Breast epithelium (tissue), 4 donors: ENCODE measurements around the gene PCSK2. TPM values are rescaled to one million over a fixed set of nuclear protein-coding genes. Genes with fewer than 3 reads are reported as not detected.

Source experiments
- DNase-seq, 2 donors: peaks; one replicate each; pipeline ENCODE4 v3.0.0-alpha.2; 2019; ENCODE audit warnings: low spot score in 2 of 2
- H3K27ac ChIP-seq, 2 donors: fragments of 200-600 bp; sonication (generic) in 1 of 2; one replicate each; pipeline ENCODE4 v1.5.1; 2016 to 2019; ENCODE audit warnings: mild to moderate bottlenecking in 1 of 2
- H3K27me3 ChIP-seq, 2 donors: fragments of 200-600 bp; sonication (generic) in 1 of 2; one replicate each; pipeline versions ENCODE4 v1.5.1 to v1.6.0; 2017 to 2019; ENCODE audit warnings: control low read depth in 1 of 2, mild to moderate bottlenecking in 1 of 2
- H3K36me3 ChIP-seq: fragments of 200-600 bp; one replicate; pipeline ENCODE4 v1.5.1; 2019
- H3K4me1 ChIP-seq, 2 donors: fragments of 200-600 bp; sonication (generic); one replicate each; pipeline ENCODE4 v1.5.1; 2016 to 2019; ENCODE audit warnings: control low read depth in 1 of 2
- H3K4me3 ChIP-seq, 3 donors: fragments of 200-600 bp; sonication (generic); 1 replicate in 2 of 3; 2 replicates in 1 of 3; pipeline ENCODE4 v1.5.1; 2016 to 2019; ENCODE audit warnings: mild to moderate bottlenecking in 3 of 3, moderate library complexity in 2 of 3
- H3K9me3 ChIP-seq, 2 donors: fragments of 200-600 bp; sonication (generic) in 1 of 2; one replicate each; pipeline ENCODE4 v1.5.1; 2016 to 2019; ENCODE audit warnings: control low read depth in 1 of 2
- CTCF ChIP-seq, 3 donors: fragments of 450-650 bp; IDR thresholded peaks; one replicate each; pipeline ENCODE4 v1.5.1; 2016 to 2017; ENCODE audit warnings: antibody characterized with exemption in 3 of 3, mild to moderate bottlenecking in 3 of 3, moderate library complexity in 3 of 3
- POLR2A ChIP-seq: fragments of 450-650 bp; IDR thresholded peaks from one replicate; pipeline ENCODE4 v1.6.1; 2016; ENCODE audit warnings: antibody characterized with exemption, mild to moderate bottlenecking, moderate library complexity
- POLR2AphosphoS5 ChIP-seq, 3 donors: sonication (generic); formaldehyde crosslinking; IDR thresholded peaks; one replicate each; pipeline ENCODE4 v1.6.1; 2017; ENCODE audit warnings: antibody characterized with exemption in 3 of 3
- intact Hi-C: fragments of 100-400 bp; cut with DNase I; formaldehyde crosslinking; loops from one replicate; pipeline ENCODE4 v1.15.1; 2023; ENCODE audit warnings: low total_unique reads
- total RNA-seq, 3 donors: library from RNA; depleted of rRNA; stranded (reverse); fragments of >200 nt; gene quantifications; one replicate each; pipeline ENCODE4 v1.1.0, GENCODE V29; 2016

The PCSK2 gene
- total RNA-seq, 3 donors from 2014 or later, result 0.16 TPM; not detected in 2

GRCh38 chr20:17449031-17449430, 222.2 kb downstream of the PCSK2 start:
- Histone ChIP-seq H3K4me1 (no peaks in the 10 kb centered on the region), H3K27ac (no peak overlapping the region), H3K9me3 (no peaks in the 10 kb centered on the region), H3K27me3 (peaks cover 0 to 25% of the 10 kb centered on the region in 2 donors), H3K36me3 (no peaks in the 10 kb centered on the region), H3K4me3 (no peak overlapping the region)
- no peak for DNase-seq
- intact Hi-C loops, result no loop called here
- TF ChIP-seq POLR2AphosphoS5 (IDR thresholded peaks at IDR 0.05) (no peak), CTCF (IDR thresholded peaks at IDR 0.05) (no peak), POLR2A (no peak)

DNA sequence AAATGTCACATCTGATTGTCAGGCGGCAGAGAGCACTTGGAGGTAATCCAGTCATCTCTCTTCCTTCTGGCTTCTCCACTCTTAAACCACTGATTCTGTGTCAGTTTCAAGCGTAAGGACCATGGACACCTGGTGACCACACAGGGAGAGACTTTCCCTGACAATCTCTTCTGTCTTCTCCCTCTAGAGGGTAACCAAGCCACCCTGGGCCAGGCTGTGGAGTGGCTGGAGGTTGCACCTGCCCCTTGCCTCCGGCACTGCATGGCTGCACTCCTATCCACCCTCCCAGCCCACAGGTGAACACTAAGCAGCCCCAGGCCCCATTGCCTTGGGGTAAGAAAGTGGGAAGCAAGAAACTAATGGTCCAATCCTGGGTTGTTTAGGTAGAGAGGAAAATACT, 225.6 kb downstream of the PCSK2 start:
- intact Hi-C loops, result no loop called here
- Histone ChIP-seq H3K4me1 (no peaks in the 10 kb centered on the region), H3K9me3 (no peaks in the 10 kb centered on the region), H3K4me3 (no peak overlapping the region), H3K27ac (no peak overlapping the region), H3K27me3 (peaks cover 0 to 28% of the 10 kb centered on the region in 2 donors), H3K36me3 (no peaks in the 10 kb centered on the region)
- TF ChIP-seq CTCF (IDR thresholded peaks at IDR 0.05), result no peak
- TF ChIP-seq POLR2A, result no peak
- TF ChIP-seq POLR2AphosphoS5 (IDR thresholded peaks at IDR 0.05), result no peak
- DNase-seq, result no peak

DNA sequence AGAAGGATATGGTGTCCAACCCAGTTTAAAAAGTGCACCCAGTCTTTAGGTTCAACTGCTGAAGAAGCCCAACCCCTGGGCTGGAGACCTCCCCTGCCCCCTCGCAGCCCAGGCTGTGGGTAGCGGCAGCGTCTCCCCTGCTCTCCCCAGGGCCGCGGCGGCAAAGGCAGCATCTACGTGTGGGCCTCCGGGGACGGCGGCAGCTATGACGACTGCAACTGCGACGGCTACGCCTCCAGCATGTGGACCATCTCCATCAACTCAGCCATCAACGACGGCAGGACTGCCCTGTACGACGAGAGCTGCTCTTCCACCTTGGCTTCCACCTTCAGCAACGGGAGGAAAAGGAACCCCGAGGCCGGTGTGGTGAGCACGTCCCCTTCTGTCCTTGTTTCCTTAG, 226.8 kb downstream of the PCSK2 start:
- no peak for DNase-seq
- Histone ChIP-seq H3K27ac (no peak overlapping the region), H3K9me3 (no peaks in the 10 kb centered on the region), H3K36me3 (no peaks in the 10 kb centered on the region), H3K4me3 (no peak overlapping the region), H3K27me3 (peaks cover 0 to 28% of the 10 kb centered on the region in 2 donors), H3K4me1 (no peaks in the 10 kb centered on the region)
- intact Hi-C loops, result no loop called here
- no peak for TF ChIP-seq POLR2AphosphoS5 (IDR thresholded peaks at IDR 0.05)
- TF ChIP-seq POLR2A, result no peak
- TF ChIP-seq CTCF (IDR thresholded peaks at IDR 0.05), result no peak

- Histone ChIP-seq H3K27ac (no peak overlapping the region), H3K9me3 (no peaks in the 10 kb centered on the region), H3K4me3 (no peak overlapping the region), H3K27me3 (peaks cover 0 to 23% of the 10 kb centered on the region in 2 donors), H3K4me1 (no peaks in the 10 kb centered on the region), H3K36me3 (no peaks in the 10 kb centered on the region)
- DNase-seq, result no peak
- intact Hi-C loops, result no loop called here
- no peak for TF ChIP-seq POLR2A
- no peak for TF ChIP-seq CTCF (IDR thresholded peaks at IDR 0.05)
- no peak for TF ChIP-seq POLR2AphosphoS5 (IDR thresholded peaks at IDR 0.05)
Observed at GRCh38 chr20:17456279-17456678, 229.4 kb downstream of the PCSK2 start.

GRCh38 chr20:17457079-17457478, 230.2 kb downstream of the PCSK2 start:
- no peak for DNase-seq
- Histone ChIP-seq H3K27me3 (peaks cover 0 to 20% of the 10 kb centered on the region in 2 donors), H3K9me3 (no peaks in the 10 kb centered on the region), H3K27ac (no peak overlapping the region), H3K4me1 (no peaks in the 10 kb centered on the region), H3K36me3 (no peaks in the 10 kb centered on the region), H3K4me3 (no peak overlapping the region)
- intact Hi-C loops, result no loop called here
- no peak for TF ChIP-seq CTCF (IDR thresholded peaks at IDR 0.05)
- no peak for TF ChIP-seq POLR2AphosphoS5 (IDR thresholded peaks at IDR 0.05)
- no peak for TF ChIP-seq POLR2A
